ENCODE data around the gene OCRL. TPM values are rescaled to one million over a fixed set of nuclear protein-coding genes. Genes with fewer than 3 reads are reported as not detected.

Gene OCRL
- total RNA-seq, 1 donor from 2014 or later, result 20.1 TPM

DNA sequence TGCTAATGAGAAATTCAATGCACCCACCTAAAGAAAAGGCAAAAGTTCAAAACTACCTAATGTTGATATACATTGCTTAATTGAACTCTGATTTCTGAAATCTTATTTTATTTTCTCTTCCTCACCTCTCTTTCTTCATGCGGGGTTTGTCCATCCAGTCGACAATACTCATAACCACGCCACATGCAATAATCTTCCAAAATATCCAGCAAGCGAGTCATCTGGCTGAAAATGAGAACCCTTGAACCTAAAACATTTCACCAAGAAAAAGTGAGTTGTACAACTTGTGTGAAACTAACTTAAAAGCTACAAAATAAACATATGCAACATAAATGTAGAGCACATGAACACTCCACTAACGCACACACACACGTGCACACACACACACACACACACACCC, 43.4 kb upstream of the OCRL start:
- intact Hi-C loops (cut with DNase I), result no loop called here
- Histone ChIP-seq H3K4me3 (no peak overlapping the region), H3K9me3 (no peaks in the 10 kb centered on the region), H3K27me3 (ENCODE audit: low read depth) (no peaks in the 10 kb centered on the region), H3K36me3 (peaks cover 43% of the 10 kb centered on the region), H3K27ac (no peak overlapping the region), H3K4me1 (no peaks in the 10 kb centered on the region)
- DNase-seq (no peak), ATAC-seq (no peak)
- TF ChIP-seq, protein P1, sequence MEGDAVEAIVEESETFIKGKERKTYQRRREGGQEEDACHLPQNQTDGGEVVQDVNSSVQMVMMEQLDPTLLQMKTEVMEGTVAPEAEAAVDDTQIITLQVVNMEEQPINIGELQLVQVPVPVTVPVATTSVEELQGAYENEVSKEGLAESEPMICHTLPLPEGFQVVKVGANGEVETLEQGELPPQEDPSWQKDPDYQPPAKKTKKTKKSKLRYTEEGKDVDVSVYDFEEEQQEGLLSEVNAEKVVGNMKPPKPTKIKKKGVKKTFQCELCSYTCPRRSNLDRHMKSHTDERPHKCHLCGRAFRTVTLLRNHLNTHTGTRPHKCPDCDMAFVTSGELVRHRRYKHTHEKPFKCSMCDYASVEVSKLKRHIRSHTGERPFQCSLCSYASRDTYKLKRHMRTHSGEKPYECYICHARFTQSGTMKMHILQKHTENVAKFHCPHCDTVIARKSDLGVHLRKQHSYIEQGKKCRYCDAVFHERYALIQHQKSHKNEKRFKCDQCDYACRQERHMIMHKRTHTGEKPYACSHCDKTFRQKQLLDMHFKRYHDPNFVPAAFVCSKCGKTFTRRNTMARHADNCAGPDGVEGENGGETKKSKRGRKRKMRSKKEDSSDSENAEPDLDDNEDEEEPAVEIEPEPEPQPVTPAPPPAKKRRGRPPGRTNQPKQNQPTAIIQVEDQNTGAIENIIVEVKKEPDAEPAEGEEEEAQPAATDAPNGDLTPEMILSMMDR (IDR thresholded peaks at IDR 0.05), result no peak

DNA sequence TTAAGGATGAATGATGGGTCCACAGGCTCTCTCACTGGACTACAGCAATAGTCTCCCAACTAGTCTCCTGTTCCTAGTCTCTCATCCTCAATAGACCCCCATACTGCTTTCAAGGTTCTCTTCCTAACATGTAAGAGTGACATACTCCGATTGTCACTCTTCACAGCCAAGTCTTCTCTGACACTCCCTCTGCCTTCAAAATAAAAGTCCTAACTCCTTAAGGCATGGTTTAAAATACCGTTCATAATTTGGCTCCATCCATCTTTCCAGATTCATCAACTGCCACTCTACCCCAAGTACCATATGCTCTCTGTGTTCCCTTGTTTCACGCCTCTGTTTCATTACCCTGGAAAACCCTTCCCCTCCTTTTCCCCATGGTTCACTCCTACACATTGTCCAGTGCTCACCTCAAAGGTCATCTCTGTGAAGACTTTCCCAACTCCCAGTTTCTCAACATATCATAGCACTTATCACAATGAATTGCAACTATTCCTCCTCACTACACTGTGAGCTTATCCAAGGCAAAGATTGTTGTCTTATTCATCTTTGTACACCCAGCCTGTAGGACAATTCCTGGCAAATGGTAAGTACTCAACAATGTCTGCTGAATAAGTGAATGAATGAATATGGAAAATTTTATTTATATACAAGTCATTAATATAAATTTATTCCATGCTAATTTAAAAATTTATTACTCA, 42.8 kb upstream of the OCRL start:
- no peak overlapping the region for H3K27ac ChIP-seq
- ATAC-seq (no peak), DNase-seq (no peak)
- TF ChIP-seq, protein P1 (IDR thresholded peaks at IDR 0.05), result no peak
- H3K36me3 ChIP-seq, result peaks cover 49% of the 10 kb centered on the region
- H3K4me3 ChIP-seq, result no peak overlapping the region
- H3K9me3 ChIP-seq, result no peaks in the 10 kb centered on the region
- intact Hi-C loops (cut with DNase I), result no loop called here
- no peaks in the 10 kb centered on the region for H3K27me3 ChIP-seq (ENCODE audit: low read depth)
- H3K4me1 ChIP-seq, result no peaks in the 10 kb centered on the region

DNA sequence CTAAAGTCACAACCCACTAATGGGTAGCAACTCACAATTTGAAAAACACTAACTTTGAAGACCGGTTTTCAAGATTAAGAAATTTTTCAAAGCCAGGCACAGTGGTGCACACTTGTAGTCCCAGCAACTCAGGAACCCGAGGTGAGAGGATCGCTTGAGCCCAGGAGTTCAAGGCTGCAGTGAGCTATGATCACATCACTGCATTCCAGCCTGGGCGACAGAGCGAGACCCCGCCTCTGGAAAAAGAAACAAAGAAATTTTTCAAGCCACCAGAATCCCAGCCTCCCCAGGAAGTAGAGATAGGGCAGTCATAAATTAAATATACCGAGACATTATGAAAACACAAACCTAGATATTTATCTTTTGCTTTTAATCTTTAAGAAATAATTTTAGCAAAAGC, 29.7 kb upstream of the OCRL start:
- intact Hi-C loops (cut with DNase I), result no loop called here
- TF ChIP-seq, protein P1 (IDR thresholded peaks at IDR 0.05), result no peak

DNA sequence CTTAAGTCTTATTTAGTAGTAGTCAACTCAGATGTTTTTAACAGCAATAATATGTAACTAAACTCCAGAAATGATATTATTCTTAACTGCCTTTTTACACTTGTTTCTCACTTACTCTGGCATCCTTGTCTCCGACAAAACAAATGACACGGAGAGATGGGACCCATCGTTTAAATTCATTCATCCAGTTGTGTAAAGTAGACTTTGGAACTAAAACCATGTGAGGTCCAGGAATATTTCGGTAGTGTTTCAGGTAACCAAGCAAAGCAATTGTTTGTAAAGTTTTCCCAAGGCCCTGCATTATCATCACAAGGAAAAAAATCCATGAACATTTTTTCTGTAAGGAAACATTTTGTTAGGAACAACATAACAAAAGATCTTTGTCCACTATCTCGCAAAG, 28.4 kb upstream of the OCRL start:
- DNase-seq (no peak), ATAC-seq (no peak)
- intact Hi-C loops (cut with DNase I), result no loop called here
- Histone ChIP-seq H3K9me3 (no peaks in the 10 kb centered on the region), H3K36me3 (peaks cover 39% of the 10 kb centered on the region), H3K27me3 (ENCODE audit: low read depth) (no peaks in the 10 kb centered on the region), H3K4me1 (no peaks in the 10 kb centered on the region), H3K4me3 (no peak overlapping the region), H3K27ac (no peak overlapping the region)
- TF ChIP-seq, protein P1 (IDR thresholded peaks at IDR 0.05), result no peak

More for the DNA sequence above, 29.7 kb upstream of the OCRL start:
- no peak overlapping the region for H3K4me3 ChIP-seq
- no peaks in the 10 kb centered on the region for H3K9me3 ChIP-seq
- no peaks in the 10 kb centered on the region for H3K27me3 ChIP-seq (ENCODE audit: low read depth)
- no peak for DNase-seq
- H3K27ac ChIP-seq, result no peak overlapping the region
- no peak for ATAC-seq
- H3K36me3 ChIP-seq, result peaks cover 43% of the 10 kb centered on the region
- H3K4me1 ChIP-seq, result no peaks in the 10 kb centered on the region

DNA sequence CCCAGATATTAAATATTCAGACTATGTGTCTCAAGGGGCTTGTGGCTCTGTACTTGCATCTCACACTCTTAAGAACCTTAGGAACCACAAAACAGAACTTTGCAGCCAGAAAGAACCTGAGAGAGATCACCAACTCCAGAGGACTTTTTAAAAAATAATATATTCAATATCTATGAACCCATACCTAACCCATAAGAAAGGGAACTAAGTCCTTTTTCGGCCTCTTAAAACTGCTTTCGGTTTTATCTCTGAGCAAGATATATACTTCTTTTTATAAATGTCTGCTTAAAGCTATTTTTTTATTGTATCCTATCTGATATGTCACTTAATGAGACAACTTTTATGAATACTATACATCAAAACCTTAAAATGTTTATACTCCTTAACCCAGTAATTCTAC, 27.6 kb upstream of the OCRL start:
- ATAC-seq (no peak), DNase-seq (no peak)
- Histone ChIP-seq H3K9me3 (no peaks in the 10 kb centered on the region), H3K4me1 (no peaks in the 10 kb centered on the region), H3K27me3 (ENCODE audit: low read depth) (no peaks in the 10 kb centered on the region), H3K4me3 (no peak overlapping the region), H3K27ac (no peak overlapping the region), H3K36me3 (peaks cover 33% of the 10 kb centered on the region)
- intact Hi-C loops (cut with DNase I), result no loop called here
- TF ChIP-seq, protein P1 (IDR thresholded peaks at IDR 0.05), result no peak

Measured in lower lobe of right lung (tissue), 2 donors.